SH-SY5Y (cell line): ENCODE measurements around the gene OSMR.

ENCODE experiments used
- GATA2 ChIP-seq: IDR thresholded peaks from 2 replicates; pipeline ENCODE4 v1.6.1; 2011; ENCODE audit warnings: mild to moderate bottlenecking, low read depth, low read length
- GATA3 ChIP-seq: IDR thresholded peaks from 2 replicates; pipeline ENCODE4 v1.6.1; 2011; ENCODE audit warnings: low read depth, mild to moderate bottlenecking, low read length, moderate library complexity

- TF ChIP-seq GATA2 (no peak), GATA3 (no peak)
These were observed 43.6 kb downstream of the OSMR start for GRCh38 chr5:38889424-38889823.
